Psoas muscle (tissue), 8 donors: ENCODE measurements around the gene CACNB2. TPM values are rescaled to one million over a fixed set of nuclear protein-coding genes. Genes with fewer than 3 reads are reported as not detected.
A peak's percentile ranks its signal among the peaks of the same experiment; 100 is the strongest.

Experiments
- ATAC-seq, 4 donors: fragments of 200-7000 bp; cut with Tn5 transposase; one replicate each; pipeline ENCODE4 v1.9.1; 2020; ENCODE audit warnings: moderate library complexity in 3 of 4, mild to moderate bottlenecking in 2 of 4
- DNase-seq, 2 donors: peaks; one replicate each; pipeline ENCODE4 v3.0.0-alpha.2; 2020
- H3K27ac ChIP-seq: fragments of 200-600 bp; one replicate; pipeline ENCODE4 v1.8.0; 2022
- H3K27me3 ChIP-seq, 3 donors: fragments of 200-600 bp in 1 of 3; one replicate each; pipeline versions ENCODE4 v1.6.1 to v1.8.0; 2013 to 2022; ENCODE audit warnings: low read length in 2 of 3, mild to moderate bottlenecking in 2 of 3, moderate library complexity in 1 of 3; ENCODE audit not compliant: insufficient read depth in 3 of 3
- H3K36me3 ChIP-seq, 2 donors: fragments of 200-600 bp in 1 of 2; one replicate each; pipeline versions ENCODE4 v1.6.1 to v1.8.0; 2013 to 2022; ENCODE audit warnings: low read depth in 1 of 2, mild to moderate bottlenecking in 1 of 2, moderate library complexity in 1 of 2; ENCODE audit not compliant: insufficient read depth in 1 of 2
- H3K4me1 ChIP-seq: fragments of 200-600 bp; one replicate; pipeline ENCODE4 v1.8.0; 2022
- H3K4me3 ChIP-seq: fragments of 200-600 bp; one replicate; pipeline ENCODE4 v1.8.0; 2022; ENCODE audit warnings: mild to moderate bottlenecking
- H3K9me3 ChIP-seq: fragments of 200-600 bp; one replicate; pipeline ENCODE4 v1.8.0; 2022
- CTCF ChIP-seq: fragments of 200-600 bp; IDR thresholded peaks from one replicate; pipeline ENCODE4 v1.8.0; 2022; ENCODE audit warnings: antibody characterized with exemption
- WGBS, 3 donors: extraction: QIAGEN DNeasy Blood & Tissue Kit; methylation state at CpG; one replicate each; pipeline versions ENCODE4 v1.1.6 to v1.1.7; 2013; 5-methylcytosine and 5-hydroxymethylcytosine counted together
- intact Hi-C, 2 donors: fragments of 100-400 bp; cut with DNase I; formaldehyde crosslinking; loops; one replicate each; pipeline versions ENCODE4 v1.11.0 to v1.14.2; 2022
- polyA plus RNA-seq, 3 donors: library from polyadenylated mRNA; stranded (reverse); fragments of 200-250 nt; gene quantifications; one replicate each; pipeline ENCODE4 v1.2.3, GENCODE V29; 2013
- total RNA-seq, 4 donors: library from RNA; stranded (reverse); fragmentation: NEBNext Ultra II Directional in 2 of 4; extraction: Animal tissue kit (Norgen Biotek cat#: 25700) in 2 of 4; gene quantifications; one replicate each; pipeline versions ENCODE4 v1.2.1 to v1.2.4, GENCODE V29; 2021 to 2023
- donor health status: healthy with polysubstance abuse.
- donor health status: DM: no; HTN: no; CAD: no; lungs with moderate emphysema.
- donor health status: Bipolar disorder and iron deficiency.
- donor health status: healthy.
- donor health status: DM: yes; HTN: yes; CAD: no.
- donor health status: DM: no; HTN: no; CAD: no.
- donor health status: DM: no; HTN: no; CAD: no.
- donor health status: DM: yes; HTN: yes; CAD: no.

CACNB2 gene
- total and polyA plus RNA-seq, 7 donors, result 0.20 to 0.71 (median 0.43) TPM

GRCh38 chr10:18211862-18212261 is 71.6 kb downstream of the CACNB2 start:
- no peak for TF ChIP-seq CTCF
- Histone ChIP-seq H3K36me3 (no peaks in the 10 kb centered on the region), H3K9me3 (no peaks in the 10 kb centered on the region), H3K27me3 (no peaks in the 10 kb centered on the region), H3K27ac (no peak overlapping the region), H3K4me3 (no peak overlapping the region), H3K4me1 (no peaks in the 10 kb centered on the region)
- ATAC-seq (no peak), DNase-seq (no peak)
- 70 to 73% (median 72%) methylated on average over 4 of the region's 4 CpGs for WGBS, 3 donors
- intact Hi-C loops, result loop anchor here (10.0 kb wide), 2 partner anchors 307 to 607 kb away; no protein-coding TSS in a partner anchor

DNA sequence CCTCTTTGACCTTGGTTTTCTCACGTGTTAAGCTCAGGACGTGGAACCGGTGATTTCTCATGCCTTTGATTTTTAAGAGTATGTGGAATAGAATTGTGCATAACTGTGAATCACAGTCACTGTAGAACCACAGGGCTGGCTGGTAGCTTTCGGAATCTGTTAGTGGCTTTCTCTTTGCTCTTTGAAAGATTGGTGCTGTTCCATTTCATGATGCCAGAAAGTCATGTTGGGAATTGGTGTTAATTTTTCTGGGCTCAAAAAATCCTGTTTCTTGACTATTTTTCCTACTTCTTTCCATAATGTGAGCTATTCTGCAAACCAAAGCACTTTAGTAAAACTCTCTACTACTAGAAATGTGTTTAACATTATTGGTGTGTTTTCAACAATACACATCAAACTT is 73.0 kb downstream of the CACNB2 start:
- no peak for DNase-seq
- Histone ChIP-seq H3K36me3 (no peaks in the 10 kb centered on the region), H3K9me3 (no peaks in the 10 kb centered on the region), H3K4me3 (no peak overlapping the region), H3K27me3 (no peaks in the 10 kb centered on the region), H3K27ac (no peak overlapping the region), H3K4me1 (no peaks in the 10 kb centered on the region)
- TF ChIP-seq CTCF, result no peak
- WGBS, 3 donors, result 47 to 62% (median 52%) methylated on average over 4 of the region's 4 CpGs
- no peak for ATAC-seq
- intact Hi-C loops, result loop anchor here (10.0 kb wide), 2 partner anchors 308 to 608 kb away; no protein-coding TSS in a partner anchor

- whole genome bisulfite sequencing, 3 donors, result 25 to 37% (median 26%) methylated on average over 10 of the region's 10 CpGs
- TF ChIP-seq CTCF, result peak; percentile 72
- H3K27me3 ChIP-seq, result no peaks in the 10 kb centered on the region
- H3K36me3 ChIP-seq, result no peaks in the 10 kb centered on the region
- DNase-seq (no peak), ATAC-seq (peak; percentile 44 to 91 (median 70))
- intact Hi-C loops, result loop anchor here (5.0 to 10.0 kb wide), 4 partner anchors 303 to 610 kb away; no protein-coding TSS in a partner anchor
- H3K4me1 ChIP-seq, result no peaks in the 10 kb centered on the region
- no peaks in the 10 kb centered on the region for H3K9me3 ChIP-seq
- no peak overlapping the region for H3K4me3 ChIP-seq
- no peak overlapping the region for H3K27ac ChIP-seq
These were observed 74.7 kb downstream of the CACNB2 start for GRCh38 chr10:18214691-18215563.

DNA sequence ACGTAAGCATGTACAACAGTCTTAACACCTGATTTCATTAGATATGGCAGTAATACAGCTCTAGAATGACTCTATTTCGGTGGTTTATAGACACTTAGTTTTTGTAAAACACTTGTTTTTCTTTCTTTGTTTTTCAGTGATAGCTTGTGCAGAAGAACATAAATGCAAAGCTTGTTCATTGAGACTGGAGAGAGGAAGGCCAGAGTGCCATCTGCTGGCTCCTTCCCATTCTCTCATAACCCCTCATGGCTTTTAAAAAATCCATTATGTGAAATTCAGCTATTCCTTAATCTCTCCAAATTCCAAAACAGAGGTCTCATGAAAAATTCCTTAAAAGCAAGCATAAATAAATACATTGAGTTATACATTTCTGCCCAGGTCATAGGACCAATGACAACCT is 76.3 kb downstream of the CACNB2 start:
- Histone ChIP-seq H3K4me1 (no peaks in the 10 kb centered on the region), H3K27me3 (no peaks in the 10 kb centered on the region), H3K4me3 (no peak overlapping the region), H3K9me3 (no peaks in the 10 kb centered on the region), H3K27ac (no peak overlapping the region), H3K36me3 (no peaks in the 10 kb centered on the region)
- intact Hi-C loops, result loop anchor here (5.0 to 10.0 kb wide), 4 partner anchors 304 to 612 kb away; no protein-coding TSS in a partner anchor
- TF ChIP-seq CTCF, result no peak
- ATAC-seq (no peak), DNase-seq (no peak)
- 57 to 61% (median 59%) methylated on average over 2 of the region's 2 CpGs for WGBS, 3 donors
